GM18508 (cell line): ENCODE measurements around the gene PCDHGA7.
"Not testable (repeated sequence)": the region's sequence is repeated elsewhere in the genome, so short reads cannot be mapped to it uniquely, and the experiment has no call there.

Source experiments
- ATAC-seq: cut with Tn5 transposase; IDR thresholded peaks from one replicate; pipeline ENCODE4 v1.9.1; 2021; ENCODE audit warnings: moderate number of reproducible peaks; ENCODE audit not compliant: insufficient read depth, unreplicated experiment

PCDHGA7 gene

DNA sequence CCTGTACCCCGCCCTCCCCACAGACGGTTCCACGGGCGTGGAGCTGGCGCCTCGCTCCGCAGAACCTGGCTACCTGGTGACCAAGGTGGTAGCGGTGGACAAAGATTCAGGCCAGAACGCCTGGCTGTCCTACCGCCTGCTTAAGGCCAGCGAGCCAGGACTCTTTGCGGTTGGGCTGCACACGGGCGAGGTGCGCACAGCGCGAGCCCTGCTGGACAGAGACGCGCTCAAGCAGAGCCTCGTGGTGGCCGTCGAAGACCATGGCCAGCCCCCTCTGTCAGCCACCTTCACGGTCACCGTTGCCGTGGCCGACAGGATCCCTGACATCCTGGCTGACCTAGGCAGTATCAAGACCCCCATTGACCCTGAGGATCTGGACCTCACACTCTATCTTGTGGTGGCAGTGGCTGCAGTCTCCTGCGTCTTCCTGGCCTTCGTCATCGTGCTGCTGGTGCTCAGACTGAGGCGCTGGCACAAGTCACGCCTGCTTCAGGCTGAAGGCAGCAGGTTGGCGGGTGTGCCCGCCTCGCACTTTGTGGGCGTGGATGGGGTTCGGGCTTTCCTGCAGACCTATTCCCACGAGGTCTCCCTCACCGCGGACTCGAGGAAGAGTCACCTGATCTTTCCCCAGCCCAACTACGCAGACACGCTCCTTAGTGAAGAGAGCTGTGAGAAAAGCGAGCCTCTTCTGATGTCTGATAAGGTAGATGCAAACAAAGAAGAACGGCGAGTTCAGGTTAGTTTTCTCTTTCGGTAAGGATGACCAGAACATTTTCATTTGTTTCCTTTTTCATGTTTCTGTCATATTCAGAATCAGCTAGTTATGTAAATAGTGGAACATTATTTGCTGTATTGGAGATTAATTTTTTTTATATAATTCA, 16.3 kb upstream of the PCDHGA7 start:
- no peak for ATAC-seq

DNA sequence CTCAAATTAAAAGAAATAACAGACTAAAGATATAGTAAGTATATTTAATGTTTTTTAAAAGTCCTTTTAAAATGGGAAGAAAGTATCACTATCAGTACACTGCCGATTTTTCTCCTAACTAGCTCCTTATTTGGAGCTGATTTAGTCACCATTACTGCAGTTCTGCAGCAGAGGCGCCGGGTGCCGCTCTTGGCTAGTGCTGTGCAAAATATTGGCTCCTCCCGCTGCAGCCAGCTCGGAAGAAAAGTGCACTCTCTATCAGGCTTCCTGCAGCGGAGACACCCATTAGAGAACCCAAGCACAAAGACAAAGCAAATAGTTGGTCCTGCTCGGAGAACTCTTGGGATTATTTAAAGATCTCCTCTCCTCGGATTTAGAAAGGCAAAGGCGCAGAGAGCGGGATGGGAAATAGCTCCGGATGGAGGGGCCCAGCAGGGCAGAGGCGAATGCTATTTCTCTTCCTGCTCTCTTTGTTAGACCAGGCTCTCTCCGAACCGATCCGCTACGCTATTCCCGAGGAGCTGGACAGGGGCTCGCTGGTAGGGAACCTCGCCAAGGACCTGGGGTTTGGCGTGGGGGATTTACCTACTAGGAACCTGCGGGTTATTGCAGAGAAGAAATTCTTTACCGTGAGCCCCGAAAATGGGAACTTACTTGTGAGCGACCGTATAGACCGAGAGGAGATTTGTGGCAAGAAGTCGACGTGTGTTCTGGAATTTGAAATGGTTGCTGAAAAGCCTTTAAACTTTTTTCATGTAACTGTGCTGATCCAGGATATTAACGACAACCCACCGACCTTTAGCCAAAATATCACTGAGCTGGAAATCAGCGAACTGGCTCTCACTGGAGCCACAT, 12.3 kb upstream of the PCDHGA7 start, which contains the start of gene PCDHGB3:
Gene PCDHGB3 (plus strand): TSS at position 249 of the 855 bp plus-strand sequence. CDS start 153 bp downstream, at position 402.
- peak; percentile 96 for ATAC-seq

DNA sequence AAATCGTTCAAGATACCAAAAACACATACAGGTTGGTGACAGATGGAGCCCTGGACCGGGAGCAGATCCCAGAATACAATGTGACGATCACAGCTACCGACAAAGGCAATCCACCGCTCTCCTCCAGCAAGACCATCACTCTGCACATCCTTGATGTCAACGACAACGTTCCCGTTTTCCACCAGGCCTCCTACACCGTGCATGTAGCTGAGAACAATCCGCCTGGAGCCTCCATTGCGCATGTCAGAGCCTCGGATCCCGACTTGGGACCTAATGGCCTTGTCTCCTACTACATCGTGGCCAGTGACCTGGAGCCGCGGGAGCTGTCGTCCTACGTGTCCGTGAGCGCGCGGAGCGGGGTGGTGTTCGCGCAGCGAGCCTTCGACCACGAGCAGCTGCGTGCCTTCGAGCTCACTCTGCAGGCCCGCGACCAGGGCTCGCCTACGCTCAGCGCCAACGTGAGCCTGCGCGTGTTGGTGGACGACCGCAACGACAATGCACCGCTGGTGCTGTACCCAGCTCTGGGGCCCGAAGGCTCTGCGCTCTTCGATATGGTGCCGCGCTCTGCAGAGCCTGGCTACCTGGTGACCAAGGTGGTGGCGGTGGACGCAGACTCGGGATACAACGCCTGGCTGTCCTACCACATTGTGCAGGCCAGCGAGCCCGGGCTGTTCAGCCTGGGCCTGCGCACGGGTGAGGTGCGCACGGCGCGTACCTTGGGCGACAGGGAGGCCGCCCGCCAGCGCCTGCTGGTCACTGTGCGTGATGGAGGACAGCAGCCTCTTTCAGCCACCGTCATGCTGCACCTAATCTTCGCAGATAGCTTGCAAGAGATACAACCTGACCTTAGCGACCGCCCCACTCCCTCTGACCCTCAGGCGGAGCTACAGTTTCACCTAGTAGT, 10.7 kb upstream of the PCDHGA7 start:
- ATAC-seq: no peak

DNA sequence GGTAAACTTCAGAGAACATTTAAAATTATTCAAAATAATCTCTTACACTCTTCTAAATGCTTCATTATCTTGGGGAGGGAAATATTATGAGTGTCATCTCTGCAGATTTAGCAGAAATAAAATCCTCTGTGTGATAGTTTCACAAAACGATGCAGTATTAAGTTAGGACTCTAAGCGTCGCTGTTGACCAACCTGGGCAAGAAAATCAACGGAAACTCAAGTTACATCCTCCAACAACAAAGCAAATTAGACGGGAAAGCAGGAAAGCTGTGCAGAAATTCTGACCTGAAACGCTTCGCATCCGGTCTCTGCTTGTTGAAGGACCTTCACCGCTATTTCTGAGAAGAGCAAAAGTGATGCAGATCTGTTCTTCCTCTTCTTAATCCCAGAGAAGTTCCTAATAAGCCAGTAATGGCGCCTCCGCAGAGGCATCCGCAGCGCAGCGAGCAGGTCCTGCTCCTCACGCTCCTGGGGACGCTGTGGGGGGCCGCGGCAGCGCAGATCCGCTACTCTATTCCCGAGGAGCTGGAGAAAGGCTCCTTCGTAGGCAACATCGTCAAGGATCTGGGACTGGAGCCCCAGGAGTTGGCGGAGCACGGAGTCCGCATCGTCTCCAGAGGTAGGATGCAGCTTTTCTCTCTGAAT, 8.7 kb upstream of the PCDHGA7 start, which contains the start of gene PCDHGA6:
Gene PCDHGA6 (plus strand): TSS at position 219 of the 645 bp plus-strand sequence. CDS start 193 bp downstream, at position 412.
- no peak for ATAC-seq

DNA sequence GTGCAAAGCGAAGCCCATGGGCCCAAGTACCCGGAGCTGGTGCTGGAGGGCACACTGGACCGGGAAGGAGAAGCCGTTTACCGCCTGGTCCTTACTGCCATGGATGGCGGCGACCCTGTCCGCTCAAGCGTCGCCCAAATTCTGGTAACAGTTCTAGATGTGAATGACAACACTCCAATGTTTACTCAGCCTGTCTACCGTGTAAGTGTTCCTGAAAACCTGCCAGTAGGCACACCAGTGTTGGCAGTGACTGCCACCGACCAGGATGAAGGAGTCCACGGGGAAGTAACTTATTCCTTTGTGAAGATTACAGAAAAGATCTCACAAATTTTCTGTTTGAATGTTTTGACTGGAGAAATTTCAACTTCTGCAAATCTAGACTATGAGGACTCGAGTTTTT, 7.9 kb upstream of the PCDHGA7 start:
- no peak for ATAC-seq

DNA sequence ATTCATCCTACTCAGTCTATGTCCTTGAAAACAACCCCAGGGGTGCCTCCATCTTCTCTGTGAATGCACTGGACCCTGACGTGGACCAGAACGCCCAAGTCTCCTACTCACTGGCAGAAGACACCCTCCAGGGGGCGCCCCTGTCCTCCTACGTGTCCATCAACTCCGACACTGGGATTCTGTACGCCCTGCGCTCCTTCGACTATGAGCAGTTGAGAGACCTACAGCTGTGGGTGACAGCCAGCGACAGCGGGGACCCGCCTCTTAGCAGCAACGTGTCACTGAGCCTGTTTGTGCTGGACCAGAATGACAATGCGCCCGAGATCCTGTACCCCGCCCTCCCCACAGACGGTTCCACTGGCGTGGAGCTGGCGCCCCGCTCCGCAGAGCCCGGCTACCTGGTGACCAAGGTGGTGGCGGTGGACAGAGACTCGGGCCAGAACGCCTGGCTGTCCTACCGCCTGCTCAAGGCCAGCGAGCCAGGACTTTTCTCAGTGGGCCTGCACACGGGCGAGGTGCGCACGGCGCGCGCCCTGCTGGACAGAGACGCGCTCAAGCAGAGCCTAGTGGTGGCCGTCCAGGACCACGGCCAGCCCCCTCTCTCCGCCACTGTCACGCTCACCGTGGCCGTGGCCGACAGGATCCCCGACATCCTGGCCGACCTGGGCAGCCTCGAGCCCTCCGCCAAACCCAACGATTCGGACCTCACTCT, 6.9 kb upstream of the PCDHGA7 start:
- ATAC-seq: not testable (repeated sequence)

DNA sequence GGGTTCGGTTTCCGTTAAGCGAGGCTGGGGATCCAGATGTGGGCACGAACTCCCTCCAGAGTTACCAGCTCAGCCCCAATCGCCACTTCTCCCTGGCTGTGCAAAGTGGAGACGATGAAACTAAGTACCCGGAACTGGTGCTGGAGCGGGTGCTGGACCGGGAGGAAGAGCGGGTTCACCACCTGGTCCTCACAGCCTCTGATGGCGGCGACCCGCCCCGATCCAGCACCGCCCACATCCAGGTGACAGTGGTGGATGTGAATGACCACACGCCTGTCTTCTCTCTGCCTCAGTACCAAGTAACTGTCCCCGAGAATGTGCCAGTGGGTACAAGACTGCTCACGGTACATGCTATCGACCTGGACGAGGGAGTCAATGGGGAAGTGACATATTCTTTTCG, 803 bp downstream of the PCDHGA7 start:
- no peak for ATAC-seq

DNA sequence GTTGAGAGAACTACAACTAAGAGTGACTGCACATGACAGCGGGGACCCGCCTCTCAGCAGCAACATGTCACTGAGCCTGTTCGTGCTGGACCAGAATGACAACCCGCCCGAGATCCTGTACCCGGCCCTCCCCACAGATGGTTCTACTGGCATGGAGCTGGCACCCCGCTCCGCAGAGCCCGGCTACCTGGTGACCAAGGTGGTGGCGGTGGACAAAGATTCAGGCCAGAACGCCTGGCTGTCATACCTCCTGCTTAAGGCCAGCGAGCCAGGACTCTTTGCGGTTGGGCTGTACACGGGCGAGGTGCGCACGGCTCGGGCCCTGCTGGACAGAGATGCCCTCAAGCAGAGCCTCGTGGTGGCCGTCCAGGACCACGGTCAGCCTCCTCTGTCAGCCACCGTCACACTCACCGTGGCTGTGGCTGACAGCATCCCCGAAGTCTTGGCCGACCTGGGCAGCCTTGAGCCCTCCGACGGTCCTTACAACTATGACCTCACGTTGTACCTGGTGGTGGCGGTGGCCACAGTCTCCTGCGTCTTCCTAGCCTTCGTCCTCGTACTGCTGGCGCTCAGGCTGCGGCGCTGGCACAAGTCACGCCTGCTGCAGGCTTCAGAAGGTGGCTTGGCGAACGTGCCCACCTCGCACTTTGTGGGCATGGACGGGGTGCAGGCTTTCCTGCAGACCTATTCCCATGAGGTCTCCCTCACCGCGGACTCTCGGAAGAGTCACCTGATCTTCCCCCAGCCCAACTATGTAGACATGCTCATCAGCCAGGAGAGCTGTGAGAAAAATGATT, 2.1 kb downstream of the PCDHGA7 start:
- no peak for ATAC-seq

DNA sequence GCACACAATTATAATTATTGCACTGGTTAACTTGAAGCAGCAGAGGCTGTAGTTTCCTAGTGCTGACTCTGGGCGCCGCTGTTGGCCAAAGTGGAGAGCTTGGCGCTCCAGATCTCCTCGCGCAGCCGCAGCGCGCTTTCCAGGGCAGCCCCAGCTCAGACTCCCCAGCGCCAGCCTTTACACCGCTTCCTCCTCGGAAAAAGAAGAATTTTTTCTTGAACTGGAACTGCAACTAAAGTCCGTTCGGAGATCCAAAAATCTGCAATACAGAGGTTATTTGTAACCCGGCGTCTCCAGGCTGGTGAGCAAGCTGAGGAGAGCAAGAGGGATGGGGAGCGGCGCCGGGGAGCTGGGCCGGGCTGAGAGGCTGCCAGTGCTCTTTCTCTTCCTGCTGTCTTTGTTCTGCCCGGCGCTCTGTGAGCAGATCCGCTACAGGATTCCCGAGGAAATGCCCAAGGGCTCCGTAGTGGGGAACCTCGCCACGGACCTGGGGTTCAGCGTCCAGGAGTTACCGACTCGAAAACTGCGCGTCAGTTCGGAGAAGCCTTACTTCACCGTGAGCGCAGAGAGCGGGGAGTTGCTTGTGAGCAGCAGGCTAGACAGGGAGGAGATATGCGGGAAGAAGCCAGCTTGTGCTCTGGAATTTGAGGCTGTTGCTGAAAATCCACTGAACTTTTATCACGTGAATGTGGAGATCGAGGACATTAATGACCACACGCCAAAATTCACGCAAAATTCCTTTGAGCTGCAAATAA, 5.2 kb downstream of the PCDHGA7 start, which contains the start of gene PCDHGB4:
Gene PCDHGB4 (plus strand): TSS at position 142 of the 755 bp plus-strand sequence. CDS start 187 bp downstream, at position 329.
- peak; percentile 89 for ATAC-seq

DNA sequence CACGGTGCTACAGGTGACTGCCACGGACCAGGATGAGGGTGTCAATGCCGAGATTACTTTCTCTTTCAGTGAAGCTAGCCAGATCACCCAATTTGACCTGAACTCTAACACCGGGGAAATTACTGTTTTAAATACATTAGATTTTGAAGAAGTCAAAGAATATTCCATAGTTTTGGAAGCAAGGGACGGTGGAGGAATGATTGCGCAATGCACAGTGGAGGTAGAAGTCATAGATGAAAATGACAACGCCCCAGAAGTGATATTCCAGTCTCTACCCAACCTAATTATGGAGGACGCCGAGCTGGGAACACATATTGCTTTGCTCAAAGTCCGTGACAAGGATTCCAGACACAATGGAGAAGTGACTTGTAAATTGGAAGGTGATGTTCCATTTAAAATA, 6.1 kb downstream of the PCDHGA7 start:
- no peak for ATAC-seq

DNA sequence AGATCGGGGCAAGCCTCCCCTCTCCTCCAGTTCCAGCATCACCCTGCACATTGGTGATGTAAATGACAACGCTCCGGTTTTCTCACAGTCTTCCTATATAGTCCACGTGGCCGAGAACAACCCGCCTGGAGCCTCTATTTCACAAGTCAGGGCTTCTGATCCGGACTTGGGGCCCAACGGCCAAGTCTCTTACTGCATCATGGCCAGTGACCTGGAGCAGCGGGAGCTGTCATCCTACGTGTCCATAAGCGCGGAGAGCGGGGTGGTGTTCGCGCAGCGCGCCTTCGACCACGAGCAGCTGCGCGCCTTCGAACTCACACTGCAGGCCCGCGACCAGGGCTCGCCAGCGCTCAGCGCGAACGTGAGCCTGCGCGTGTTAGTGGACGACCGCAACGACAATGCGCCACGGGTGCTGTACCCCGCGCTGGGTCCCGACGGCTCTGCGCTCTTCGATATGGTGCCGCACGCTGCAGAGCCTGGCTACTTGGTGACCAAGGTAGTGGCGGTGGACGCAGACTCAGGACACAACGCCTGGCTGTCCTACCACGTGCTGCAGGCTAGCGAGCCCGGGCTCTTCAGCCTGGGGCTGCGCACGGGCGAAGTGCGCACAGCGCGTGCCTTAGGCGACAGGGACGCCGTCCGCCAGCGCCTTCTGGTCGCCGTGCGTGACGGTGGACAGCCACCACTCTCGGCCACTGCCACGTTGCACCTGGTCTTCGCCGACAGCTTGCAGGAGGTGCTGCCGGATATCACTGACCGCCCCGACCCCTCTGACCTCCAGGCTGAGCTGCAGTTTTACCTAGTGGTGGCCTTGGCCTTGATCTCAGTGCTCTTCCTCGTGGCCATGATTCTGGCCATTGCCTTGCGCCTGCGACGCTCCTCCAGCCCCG, 6.9 kb downstream of the PCDHGA7 start:
- ATAC-seq: no peak

DNA sequence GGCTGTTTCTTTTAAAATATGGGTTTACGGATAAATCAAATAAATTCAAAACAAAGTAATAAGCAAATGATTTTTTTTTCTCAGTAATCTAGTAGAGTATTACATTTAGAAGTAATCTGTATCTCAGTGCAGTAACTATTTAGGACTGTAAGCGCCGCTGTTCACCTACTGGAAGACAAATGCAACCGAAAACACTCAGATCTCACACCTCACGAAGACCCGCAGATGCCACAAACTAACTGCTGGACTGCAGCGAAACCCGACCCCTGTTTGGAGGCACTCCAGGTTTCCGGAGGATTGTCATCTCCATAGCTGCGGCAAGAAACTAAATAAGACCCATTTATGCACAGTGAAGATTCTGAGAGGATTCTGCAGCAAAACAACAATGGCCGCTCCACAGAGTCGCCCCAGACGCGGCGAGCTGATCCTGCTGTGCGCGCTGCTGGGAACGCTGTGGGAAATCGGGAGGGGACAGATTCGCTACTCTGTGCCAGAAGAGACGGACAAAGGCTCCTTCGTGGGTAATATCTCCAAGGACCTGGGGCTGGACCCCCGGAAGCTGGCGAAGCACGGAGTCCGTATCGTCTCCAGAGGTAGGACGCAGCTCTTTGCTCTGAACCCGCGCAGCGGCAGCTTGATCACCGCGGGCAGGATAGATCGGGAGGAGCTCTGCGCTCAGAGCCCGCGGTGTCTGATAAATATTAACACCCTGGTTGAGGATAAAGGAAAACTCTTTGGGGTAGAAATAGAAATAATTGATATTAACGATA, 10.1 kb downstream of the PCDHGA7 start, which contains the start of gene PCDHGA8:
Gene PCDHGA8 (plus strand): TSS at position 205 of the 770 bp plus-strand sequence. CDS start 181 bp downstream, at position 386.
- no peak for ATAC-seq

DNA sequence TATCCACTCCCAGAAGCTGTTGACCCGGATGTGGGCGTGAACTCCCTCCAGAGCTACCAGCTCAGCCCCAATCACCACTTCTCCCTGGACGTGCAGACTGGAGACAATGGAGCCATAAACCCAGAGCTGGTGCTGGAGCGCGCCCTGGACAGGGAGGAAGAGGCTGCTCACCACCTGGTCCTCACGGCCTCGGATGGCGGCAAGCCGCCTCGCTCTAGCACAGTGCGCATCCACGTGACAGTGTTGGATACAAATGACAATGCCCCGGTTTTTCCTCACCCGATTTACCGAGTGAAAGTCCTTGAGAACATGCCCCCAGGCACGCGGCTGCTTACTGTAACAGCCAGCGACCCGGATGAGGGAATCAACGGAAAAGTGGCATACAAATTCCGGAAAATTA, 10.7 kb downstream of the PCDHGA7 start:
- ATAC-seq: no peak

DNA sequence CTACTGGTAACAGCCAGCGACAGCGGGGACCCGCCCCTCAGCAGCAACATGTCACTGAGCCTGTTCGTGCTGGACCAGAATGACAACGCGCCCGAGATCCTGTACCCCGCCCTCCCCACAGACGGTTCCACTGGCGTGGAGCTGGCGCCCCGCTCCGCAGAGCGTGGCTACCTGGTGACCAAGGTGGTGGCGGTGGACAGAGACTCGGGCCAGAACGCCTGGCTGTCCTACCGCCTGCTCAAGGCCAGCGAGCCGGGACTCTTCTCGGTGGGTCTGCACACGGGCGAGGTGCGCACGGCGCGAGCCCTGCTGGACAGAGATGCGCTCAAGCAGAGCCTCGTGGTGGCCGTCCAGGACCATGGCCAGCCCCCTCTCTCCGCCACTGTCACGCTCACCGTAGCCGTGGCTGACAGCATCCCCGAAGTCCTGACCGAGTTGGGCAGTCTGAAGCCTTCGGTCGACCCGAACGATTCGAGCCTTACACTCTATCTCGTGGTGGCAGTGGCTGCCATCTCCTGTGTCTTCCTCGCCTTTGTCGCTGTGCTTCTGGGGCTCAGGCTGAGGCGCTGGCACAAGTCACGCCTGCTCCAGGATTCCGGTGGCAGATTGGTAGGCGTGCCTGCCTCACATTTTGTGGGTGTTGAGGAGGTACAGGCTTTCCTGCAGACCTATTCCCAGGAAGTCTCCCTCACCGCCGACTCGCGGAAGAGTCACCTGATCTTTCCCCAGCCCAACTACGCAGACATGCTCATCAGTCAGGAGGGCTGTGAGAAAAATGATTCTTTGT, 12.1 kb downstream of the PCDHGA7 start:
- ATAC-seq: not testable (repeated sequence)
